DLD1 (cell line): ENCODE measurements around the gene GNPTG.

Source experiments
- in situ Hi-C: cut with HindIII; loops from 2 replicates; pipeline ENCODE4 v1.10.0; 2017; ENCODE audit warnings: low sequenced_read_pairs

The GNPTG gene

DNA sequence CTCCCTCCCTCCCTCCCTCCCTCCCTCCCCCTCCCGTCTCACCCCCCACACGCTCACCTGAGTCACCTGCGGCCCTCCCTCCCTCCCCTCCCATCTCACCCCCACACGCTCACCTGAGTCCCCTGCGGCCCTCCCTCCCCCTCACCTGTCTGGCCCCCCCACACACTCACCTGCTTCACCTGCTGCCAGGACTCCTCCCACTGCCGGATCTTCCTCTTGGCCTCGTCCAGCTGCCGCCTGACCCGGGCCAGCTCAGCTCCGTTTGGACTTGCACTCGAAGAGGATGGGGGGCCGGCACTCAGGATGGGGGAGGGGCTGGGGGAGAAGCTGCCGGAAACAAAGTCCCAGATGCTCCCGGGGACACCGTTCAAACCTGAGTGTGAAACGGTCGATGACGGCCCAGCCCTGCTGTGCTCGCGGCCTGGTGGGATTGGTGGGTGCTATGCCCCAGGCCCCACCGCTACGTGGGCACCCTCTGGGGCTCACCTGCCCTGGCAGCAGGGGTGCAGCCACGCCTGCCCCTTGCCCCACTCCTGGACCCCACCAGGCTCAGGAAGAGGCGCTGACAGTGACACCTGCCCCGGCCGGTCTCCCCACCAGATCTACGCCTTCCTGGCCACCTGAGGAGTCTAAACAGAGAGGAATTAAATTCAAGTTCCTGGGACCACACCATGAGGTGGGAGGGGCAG lies 15.9 kb downstream of the GNPTG start:
- in situ Hi-C loops = no loop called here

DNA sequence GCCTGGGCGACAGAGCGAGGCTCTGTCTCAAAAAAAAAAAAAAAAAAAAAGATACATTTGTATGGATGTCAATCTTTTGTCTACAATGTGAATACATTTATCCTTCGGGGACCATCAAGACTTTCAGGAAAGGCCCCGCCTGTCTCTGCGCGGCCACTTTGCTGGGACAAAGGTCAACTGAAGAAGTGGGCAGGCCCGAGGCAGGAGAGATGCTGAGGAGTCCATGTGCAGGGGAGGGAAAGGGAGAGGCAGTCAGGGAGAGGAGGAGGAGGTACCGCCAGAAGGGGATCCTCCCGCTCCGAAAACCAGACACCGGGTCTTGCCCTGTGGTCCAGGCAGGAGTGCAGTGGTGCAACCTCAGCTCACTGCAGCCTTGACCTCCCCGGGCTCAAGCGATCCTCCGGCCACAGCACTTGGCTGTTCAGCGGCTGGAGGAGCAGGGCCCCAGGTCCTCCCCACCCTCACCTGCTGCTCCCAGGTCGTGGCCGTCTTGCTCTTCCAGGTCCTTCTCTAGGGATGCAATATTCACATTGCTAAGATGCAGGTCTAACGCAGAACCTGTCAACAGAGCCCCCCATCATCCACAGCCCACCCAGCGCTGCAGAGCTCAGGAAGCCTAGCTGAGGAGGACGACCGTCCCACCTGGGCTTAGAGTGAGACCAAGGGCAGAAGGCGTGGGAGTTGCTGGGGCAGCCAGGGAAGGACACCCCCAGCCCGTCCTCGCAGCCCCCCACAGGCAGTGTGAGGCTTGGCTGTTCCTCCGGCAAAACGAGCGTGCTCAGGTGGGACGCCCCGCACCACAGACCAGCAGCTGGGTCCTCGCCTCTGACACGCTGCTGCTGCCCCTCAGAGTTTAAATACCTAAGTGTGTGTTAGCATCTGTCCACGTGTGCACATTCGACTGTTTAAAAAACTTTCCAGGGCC lies 19.6 kb downstream of the GNPTG start:
- in situ Hi-C loops = no loop called here

DNA sequence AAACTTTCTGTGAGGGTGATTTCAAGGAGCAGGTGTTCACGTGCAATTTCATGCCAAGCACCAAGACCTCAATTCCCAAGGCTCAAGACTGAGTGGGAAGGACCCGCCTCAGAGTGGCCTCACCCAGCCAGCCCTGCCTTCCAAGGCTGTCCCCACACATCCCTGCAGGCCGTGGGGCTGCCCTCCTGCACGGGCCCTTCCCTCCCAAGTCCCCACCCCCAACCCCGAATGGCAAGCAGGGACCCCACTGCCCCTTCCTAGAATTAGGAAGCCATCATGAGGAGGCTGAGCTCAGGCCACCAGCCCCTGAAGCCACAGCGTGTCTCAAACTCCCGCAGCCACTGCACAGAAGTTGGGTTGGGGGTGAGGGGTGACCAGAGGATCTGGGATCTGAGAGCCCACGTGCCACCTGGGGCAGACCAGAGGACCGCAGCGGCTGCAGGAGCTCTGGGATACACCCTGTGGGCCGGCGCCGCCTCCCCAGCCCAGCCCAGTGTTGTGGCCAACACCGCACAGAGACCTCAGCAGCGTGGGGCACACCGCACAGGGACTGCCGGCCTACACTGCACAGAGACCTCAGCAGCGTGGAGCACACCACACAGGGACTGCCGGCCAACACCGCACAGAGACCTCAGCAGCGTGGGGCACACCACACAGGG lies 20.7 kb downstream of the GNPTG start:
- in situ Hi-C loops = no loop called here

DNA sequence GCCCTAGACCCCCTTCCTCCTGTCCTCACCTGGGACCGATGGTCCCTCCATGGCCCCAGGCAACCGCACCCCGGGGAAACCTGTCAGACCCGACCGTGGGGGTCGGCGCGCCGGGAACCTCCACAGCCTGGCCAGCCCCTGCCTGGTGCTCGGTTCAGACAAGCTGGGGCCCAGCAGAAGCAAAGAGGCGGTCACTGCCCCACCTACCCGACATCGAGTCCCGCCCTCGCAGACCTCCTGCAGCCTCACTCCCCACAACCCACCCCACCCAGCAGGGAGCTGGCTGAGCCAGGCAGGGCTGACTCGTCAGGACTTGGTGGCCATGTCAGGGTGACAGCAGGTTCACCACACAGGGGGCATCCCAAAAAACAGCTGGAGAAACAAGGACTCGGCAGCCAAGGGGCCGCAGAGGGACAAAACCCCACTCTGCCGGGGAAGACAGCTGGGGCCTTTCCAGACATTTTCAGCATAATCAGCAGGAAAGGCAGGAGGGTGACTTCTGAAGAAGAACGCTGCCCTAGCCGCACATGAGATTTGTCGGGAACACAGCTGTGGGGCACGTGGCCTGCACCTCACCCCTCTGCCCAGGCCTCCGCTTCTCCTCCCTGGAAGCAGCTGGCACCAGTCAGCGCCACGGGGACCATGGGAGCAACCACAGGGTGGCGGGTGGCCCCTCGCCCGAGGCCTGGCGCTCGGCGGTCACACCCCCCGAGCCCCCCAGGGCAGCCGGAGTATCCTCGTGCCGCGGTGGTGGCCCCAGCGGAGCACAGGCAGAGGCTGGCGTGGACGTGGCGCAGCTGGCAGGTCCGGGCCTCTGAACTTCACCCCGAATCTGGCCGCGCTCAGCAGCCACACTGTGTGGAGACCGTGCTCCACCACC lies 22.9 kb downstream of the GNPTG start:
- in situ Hi-C loops = no loop called here

- in situ Hi-C loops = no loop called here
Measured at GRCh38 chr16:1375298-1375640, 23.5 kb downstream of the GNPTG start.

DNA sequence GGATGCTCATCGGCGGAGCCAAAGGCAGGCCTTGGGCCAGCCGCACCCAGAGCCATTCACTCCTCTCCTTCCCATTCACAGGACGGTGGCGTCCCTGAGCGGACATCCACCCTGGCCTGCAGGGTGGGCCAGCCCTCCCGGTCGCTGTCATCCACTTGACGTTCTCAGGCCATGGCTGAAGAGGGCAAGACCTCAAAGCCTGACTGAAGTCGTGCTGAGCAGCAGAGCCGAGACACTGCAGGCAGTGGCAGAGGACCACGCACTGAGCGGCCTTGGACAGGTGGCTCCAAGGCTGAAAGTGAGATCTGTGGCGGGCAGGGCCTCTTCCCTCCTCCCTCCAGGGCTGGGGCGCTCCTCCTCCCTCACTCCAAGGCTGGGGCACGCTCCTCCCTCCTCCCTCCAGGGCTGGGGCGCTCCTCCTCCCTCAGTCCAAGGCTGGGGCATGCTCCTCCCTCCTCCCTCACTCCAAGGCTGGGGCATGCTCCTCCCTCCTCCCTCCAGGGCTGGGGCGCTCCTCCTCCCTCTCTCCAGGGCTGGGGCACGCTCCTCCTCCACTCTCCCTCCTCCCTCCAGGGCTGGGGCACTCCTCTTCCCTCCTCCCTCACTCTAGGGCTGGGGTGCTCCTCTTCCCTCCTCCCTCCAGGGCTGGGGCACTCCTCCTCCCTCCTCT lies 24.1 kb downstream of the GNPTG start:
- in situ Hi-C loops = no loop called here

DNA sequence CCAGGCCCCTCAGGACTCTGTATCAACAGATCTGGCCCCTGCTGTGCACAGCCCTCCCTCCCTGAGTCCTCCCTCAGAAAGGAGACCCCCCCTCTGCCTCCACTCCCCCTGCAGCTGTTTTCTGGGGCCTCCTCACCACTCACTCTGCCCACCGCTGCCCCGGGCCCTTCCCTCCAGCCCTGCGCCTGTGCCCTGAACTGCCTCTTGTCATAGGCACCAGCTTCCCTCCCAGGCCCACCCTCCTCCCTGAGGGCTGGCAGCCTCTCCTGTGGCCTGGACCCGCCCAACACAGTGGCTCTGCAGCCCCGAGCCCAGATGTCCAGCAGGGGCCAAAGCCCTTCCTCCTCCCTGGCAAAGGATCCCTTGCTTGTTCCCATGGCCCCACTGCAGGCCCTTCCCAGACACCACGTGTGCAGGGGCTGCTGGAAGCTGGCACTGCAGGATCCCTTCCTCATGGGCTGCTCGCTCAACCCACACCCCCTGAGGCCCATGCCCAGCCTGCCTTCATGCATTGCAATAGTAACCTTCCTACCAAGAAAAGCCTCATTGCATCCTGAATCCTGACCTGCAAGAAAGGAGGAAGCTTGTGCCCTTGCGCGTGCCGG lies 25.8 kb downstream of the GNPTG start:
- in situ Hi-C loops = no loop called here

- in situ Hi-C loops = no loop called here
Measured at GRCh38 chr16:1378087-1378803, 26.5 kb downstream of the GNPTG start.

DNA sequence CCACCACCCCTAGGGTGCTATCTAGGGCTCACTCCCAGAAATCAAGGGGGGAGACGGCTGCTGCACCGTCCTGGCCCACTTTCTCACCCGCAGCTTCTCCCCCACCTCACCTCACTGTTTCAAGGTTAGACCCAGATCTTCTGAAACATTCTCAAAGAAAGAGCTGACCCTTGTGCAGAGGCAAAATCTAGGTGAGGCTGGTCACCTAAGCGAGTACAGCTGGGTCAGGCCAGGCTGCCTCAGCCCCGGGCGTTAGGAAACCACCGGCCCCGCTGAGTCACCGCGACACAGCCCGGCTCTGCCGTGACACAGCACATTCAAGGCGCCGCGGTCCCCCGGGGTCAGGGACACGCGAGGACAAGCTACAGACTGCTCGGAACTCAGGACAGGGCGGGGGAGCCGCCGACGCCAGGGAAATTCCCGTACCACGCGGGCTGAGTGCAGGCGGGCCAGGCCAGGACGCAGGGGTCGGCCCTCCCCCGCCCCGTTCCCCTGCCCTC lies 27.1 kb downstream of the GNPTG start:
- in situ Hi-C loops = no loop called here

DNA sequence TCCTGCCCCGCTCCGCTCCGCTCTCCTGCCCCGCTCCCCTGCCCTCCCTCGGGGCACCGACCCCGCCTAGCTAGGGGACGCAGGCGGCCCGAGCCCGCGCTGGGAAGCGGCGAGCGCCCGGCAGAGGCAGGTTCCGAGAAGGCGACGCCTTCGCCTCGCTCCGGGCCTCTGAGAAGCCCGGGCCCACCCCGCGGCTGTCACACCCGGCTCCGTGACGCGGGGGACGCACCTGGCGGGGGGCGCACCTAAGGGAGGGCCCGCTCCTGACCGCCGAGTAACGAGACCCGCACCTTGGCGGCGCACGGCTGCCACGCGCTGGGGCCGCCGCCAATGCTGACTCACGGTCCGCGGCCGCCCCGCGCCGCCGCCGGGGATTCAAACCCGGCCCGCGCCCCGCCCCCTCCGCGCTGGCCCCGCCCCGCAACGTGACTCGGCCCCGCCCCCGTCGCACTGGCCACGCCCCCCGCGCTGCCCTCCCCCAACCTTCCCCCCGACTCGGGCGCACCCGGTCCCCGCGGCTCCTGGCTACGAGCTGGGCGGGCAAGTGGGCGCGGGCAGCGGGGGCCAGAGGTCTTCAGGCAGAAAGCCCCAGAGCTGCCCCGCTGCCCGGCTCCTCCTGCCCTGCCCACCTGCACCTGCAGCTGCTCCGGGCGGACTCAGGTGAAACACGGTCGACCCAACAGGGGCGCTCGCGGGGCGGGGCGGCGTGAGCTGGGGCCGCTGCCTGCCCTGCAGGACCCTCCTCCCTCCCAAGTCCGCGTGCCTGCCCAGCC lies 27.8 kb downstream of the GNPTG start:
- in situ Hi-C loops = no loop called here

DNA sequence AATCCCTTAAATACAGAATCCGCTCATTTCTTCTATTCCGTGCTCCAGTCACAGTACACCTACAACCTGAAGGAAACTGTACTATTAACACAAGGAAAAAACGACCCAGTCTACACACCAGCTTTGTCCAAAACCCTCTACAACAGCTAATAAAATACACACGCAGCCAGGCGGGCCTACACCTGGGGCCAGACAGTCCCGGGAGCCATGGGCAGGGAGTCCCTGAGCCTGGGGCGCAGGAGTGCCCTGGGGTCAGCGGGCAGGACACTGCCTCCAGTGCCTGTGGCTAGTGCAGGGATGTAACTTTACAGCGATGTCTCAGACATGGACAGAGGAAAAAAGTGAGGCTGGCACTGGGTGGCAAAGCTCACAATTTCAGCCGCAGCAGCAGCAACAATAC lies 28.5 kb downstream of the GNPTG start:
- in situ Hi-C loops = no loop called here

DNA sequence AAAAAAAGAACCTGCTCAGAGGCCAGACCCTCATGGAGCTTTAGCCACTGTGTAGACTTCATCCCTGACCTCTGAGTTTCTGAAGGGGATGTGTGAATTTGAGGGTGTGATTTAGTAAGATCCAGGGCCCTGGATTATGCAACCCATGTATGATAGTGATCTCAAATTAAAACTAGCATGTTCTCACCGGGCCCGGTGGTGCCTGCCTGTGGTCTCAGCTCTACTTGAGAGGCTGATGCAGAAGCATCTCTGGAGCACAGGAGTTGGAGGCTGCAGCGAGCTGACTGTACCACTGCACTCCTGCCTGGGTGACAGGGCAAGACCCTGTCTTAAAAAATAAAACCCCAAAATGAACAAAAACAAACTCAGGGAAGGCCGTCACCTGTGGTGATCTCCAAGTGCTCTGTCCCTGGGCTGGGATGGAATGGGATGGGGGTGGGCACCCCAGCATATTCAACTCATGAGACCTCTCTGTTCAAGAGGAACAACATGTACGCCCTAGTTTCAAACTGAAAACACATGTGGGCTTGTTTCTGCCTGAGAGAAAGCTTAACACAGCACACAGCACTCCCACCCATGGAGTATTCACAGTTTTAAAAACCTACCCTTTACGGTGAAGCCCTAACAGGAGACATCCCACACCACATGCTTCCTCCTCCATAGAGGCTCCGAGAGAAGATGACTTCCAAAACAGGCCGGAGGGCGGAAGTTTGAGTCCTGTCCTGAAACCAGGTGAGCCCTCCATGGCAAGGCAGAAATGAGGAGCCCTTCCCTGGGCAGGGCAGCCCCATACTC lies 30.1 kb downstream of the GNPTG start:
- in situ Hi-C loops = no loop called here

DNA sequence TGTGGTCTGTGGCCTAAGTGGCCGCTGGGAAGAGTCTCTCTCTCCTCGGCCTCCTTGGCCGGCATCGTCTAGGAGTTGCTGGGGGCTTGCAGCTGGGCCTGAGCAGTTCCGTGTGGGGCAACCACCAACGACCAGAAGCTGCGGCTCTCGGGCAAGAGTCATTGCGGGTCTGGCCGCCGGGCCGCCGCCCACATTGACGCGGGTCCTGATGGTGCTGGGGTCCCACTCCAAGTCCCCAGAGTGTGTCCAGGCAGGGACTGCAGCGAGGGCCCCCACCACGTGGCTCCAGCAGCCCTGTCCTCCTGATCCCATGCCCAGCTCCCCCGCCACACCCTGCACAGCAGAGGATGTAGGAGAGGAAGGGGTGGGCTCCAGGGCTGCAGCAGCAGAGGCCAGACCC lies 31.8 kb downstream of the GNPTG start:
- in situ Hi-C loops = no loop called here

GRCh38 chr16:1385232-1385631 lies 33.5 kb downstream of the GNPTG start:
- in situ Hi-C loops = no loop called here

DNA sequence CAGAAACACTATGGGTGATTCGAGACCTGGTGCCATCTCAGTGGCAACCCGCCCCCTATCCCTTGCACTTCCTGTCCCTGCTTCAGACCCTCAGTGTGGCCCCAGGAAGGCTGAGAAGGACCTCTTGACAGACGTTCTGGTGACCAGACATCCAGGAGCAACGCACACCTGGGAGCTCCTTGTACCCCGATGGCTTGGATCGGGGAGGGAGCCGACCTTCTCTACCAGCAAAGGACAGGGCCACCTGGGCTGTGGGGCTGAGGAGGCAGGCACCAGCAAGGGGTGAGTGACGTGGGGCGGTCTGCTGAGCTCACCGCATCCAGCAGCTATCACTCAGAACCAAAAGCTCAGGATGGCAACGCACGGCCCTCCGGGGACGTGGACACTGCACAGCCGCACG lies 35.6 kb downstream of the GNPTG start:
- in situ Hi-C loops = no loop called here

DNA sequence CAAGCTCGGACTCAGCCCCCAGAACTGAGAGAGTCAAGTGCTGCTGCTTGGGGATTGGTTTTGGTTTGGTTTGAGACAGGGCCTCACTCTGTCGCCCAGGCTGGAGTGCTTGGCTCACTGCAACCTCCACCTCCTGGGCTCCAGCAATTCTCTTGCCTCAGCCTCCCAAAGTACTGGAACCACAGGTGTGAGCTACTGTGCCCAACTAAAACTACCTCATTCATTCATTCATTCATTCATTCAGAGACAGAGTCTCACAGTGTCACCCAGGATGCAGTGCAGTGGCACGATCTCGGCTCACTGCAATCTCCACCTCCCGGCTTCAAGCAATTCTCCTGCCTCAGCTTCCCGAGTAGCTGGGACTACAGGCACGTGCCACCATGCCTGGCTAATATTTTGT lies 38.0 kb downstream of the GNPTG start:
- in situ Hi-C loops = no loop called here

DNA sequence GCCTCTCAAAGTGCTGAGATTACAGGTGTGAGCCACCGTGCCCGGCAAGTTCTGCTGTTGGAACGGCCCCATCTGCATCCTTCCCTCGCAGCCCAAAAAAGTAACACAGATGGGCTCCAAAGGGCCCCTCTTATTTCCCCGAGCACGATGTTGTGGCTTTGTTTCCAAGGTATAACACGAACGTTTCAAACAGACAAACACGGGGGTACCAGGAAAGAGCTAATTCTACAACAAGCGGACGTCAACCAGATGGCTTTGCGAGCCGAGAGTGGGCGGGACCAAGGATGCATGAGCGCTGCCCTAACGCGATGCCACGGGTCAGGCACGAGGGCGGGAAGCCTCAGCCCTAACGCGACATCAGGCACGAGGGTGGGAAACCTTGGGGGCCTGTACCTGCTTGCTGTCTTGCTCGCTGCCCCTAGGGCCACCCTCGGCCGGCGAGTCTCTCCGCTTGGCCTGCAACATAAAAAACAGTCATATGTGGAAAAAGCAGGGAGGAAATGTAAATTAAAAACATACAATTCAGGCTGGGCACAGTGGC lies 38.6 kb downstream of the GNPTG start:
- in situ Hi-C loops = no loop called here
